HepG2 (cell line): ENCODE data around the gene SERPINA3. TPM values are rescaled to one million over a fixed set of nuclear protein-coding genes. Genes with fewer than 3 reads are reported as not detected.

Experiments
- ATAC-seq: fragments of 200-7000 bp; cut with Tn5 transposase; 3 replicates; pipeline ENCODE4 v1.9.1; 2020; ENCODE audit warnings: mild to moderate bottlenecking, moderate library complexity
- BruUV-seq: library from RNA; stranded (reverse); fragments of 400-500 nt; replicated peaks from 2 replicates; lab custom pipeline; 2021; lab: Mats Ljungman, UMichigan
- CTCF ChIA-PET: fragments of 300-600 bp; formaldehyde crosslinking; extraction: SDS; loops from one replicate; lab custom pipeline; 2021; ENCODE audit warnings: low total read pairs, inconsistent platforms, low intra/inter-chr PET ratio; lab: Yijun Ruan, JAX
- POLR2A ChIA-PET: fragments of 350-600 bp; sonication (Branson Sonifier 250); formaldehyde crosslinking; loops from one replicate; lab custom pipeline; 2020; ENCODE audit warnings: antibody characterized with exemption, inconsistent platforms; lab: Yijun Ruan, JAX
- DNase-seq: peaks from one replicate; pipeline ENCODE4 v3.0.0-alpha.2; 2015; ENCODE audit warnings: low spot score
- FAIRE-seq: peaks from 3 replicates; lab custom pipeline; 2011; peaks lifted over from hg19 to GRCh38; lab: Jason Lieb, UNC
- H2AFZ ChIP-seq: one replicate; pipeline ENCODE4 v1.6.1; 2011; ENCODE audit warnings: low read length, inconsistent platforms
- H3K27ac ChIP-seq: fragments of 300-600 bp; 3 replicates; pipeline ENCODE4 v1.8.0; 2011; ENCODE audit warnings: mixed run types, mild to moderate bottlenecking, mixed read lengths, low read length, inconsistent platforms; ENCODE audit not compliant: insufficient read depth; ENCODE audit errors: extremely low read length
- H3K27me3 ChIP-seq, 2 experiments: fragments of 200-600 bp in 1 of 2; 2 replicates in 1 of 2; 3 replicates in 1 of 2; pipeline versions ENCODE4 v1.6.0 to v1.8.0; 2011; ENCODE audit warnings: low read length in 2 of 2, mild to moderate bottlenecking in 2 of 2, moderate library complexity in 2 of 2, inconsistent platforms in 1 of 2; ENCODE audit not compliant: insufficient read depth in 2 of 2, control insufficient read depth in 1 of 2
- H3K36me3 ChIP-seq, 2 experiments: fragments of 200-600 bp in 1 of 2; replicated peaks in 1 of 2; 2 replicates in 1 of 2; 3 replicates in 1 of 2; pipeline versions ENCODE4 v1.5.1 to v1.8.0; 2011; ENCODE audit warnings: low read length in 2 of 2, inconsistent platforms in 1 of 2; ENCODE audit not compliant: insufficient read depth in 2 of 2, control insufficient read depth in 1 of 2
- H3K4me1 ChIP-seq: 2 replicates; pipeline ENCODE4 v1.5.1; 2012; ENCODE audit warnings: low read length, inconsistent platforms; ENCODE audit not compliant: insufficient read depth
- H3K4me2 ChIP-seq: 2 replicates; pipeline ENCODE4 v1.6.0; 2011; ENCODE audit warnings: low read depth, low read length, inconsistent platforms
- H3K4me3 ChIP-seq, 3 experiments: fragments of 200-600 bp in 1 of 3; sonication (generic), shearing (Covaris generic) in 1 of 3; replicated peaks in 1 of 3; 2 replicates each; pipeline ENCODE4 v1.5.1; 2011 to 2016; ENCODE audit warnings: low read length in 3 of 3, inconsistent platforms in 2 of 3, low read depth in 2 of 3, mild to moderate bottlenecking in 2 of 3, control low read depth in 1 of 3, mixed read lengths in 1 of 3; ENCODE audit not compliant: insufficient read depth in 1 of 3
- H3K79me2 ChIP-seq: one replicate; pipeline ENCODE4 v1.6.1; 2011; ENCODE audit warnings: low read length, inconsistent platforms; ENCODE audit not compliant: insufficient read depth
- H3K9ac ChIP-seq: 2 replicates; pipeline ENCODE4 v1.6.0; 2011; ENCODE audit warnings: mild to moderate bottlenecking, low read depth, low read length, inconsistent platforms; ENCODE audit not compliant: insufficient read depth
- H3K9me3 ChIP-seq: 2 replicates; pipeline ENCODE4 v1.5.1; 2012; ENCODE audit warnings: mild to moderate bottlenecking, low read length
- H4K20me1 ChIP-seq: 2 replicates; pipeline ENCODE4 v1.6.0; 2011; ENCODE audit warnings: inconsistent platforms, mild to moderate bottlenecking, low read length, moderate library complexity; ENCODE audit not compliant: insufficient read depth
- GTF3A ChIP-seq: sonication (generic); formaldehyde crosslinking; conservative IDR thresholded peaks from 2 replicates; pipeline ENCODE4 v1.4.0; 2020; ENCODE audit warnings: mild to moderate bottlenecking, missing genetic modification reagents
- POLR2A ChIP-seq, 2 experiments: IDR thresholded peaks; 2 replicates each; pipeline ENCODE4 v1.6.1; 2011; ENCODE audit warnings: low read depth in 2 of 2, low read length in 2 of 2, mild to moderate bottlenecking in 1 of 2, moderate library complexity in 1 of 2; ENCODE audit not compliant: insufficient read depth in 1 of 2
- POLR2G ChIP-seq: fragments of 200-400 bp; formaldehyde crosslinking; IDR thresholded peaks from 2 replicates; pipeline ENCODE4 v1.6.1; 2018; ENCODE audit warnings: mild to moderate bottlenecking, low read depth, low read length, moderate library complexity
- STAG1 ChIP-seq: sonication (generic); formaldehyde crosslinking; IDR thresholded peaks from 2 replicates; pipeline ENCODE4 v1.4.0; 2020; ENCODE audit warnings: missing genetic modification reagents
- ZC3H4 ChIP-seq: sonication (generic); formaldehyde crosslinking; IDR thresholded peaks from 2 replicates; pipeline ENCODE4 v1.4.0; 2020; ENCODE audit warnings: missing genetic modification reagents, borderline replicate concordance
- ZMYM3 ChIP-seq: sonication (generic); formaldehyde crosslinking; IDR thresholded peaks from 2 replicates; pipeline ENCODE4 v1.5.1; 2020; ENCODE audit warnings: mild to moderate bottlenecking, missing genetic modification reagents
- ZNF446 ChIP-seq: sonication (generic); formaldehyde crosslinking; IDR thresholded peaks from 2 replicates; pipeline ENCODE4 v1.5.0; 2020; ENCODE audit warnings: mild to moderate bottlenecking, missing genetic modification reagents
- ZNF501 ChIP-seq: sonication (generic); formaldehyde crosslinking; IDR thresholded peaks from 2 replicates; pipeline ENCODE4 v1.5.1; 2020; ENCODE audit warnings: mild to moderate bottlenecking, moderate library complexity, missing genetic modification reagents
- ZNF761 ChIP-seq: sonication (generic); formaldehyde crosslinking; conservative IDR thresholded peaks from 2 replicates; pipeline ENCODE4 v1.4.0; 2020; ENCODE audit warnings: mild to moderate bottlenecking, missing genetic modification reagents
- ZNF768 ChIP-seq: sonication (generic); formaldehyde crosslinking; IDR thresholded peaks from 2 replicates; pipeline ENCODE4 v1.4.0; 2020; ENCODE audit warnings: missing genetic modification reagents
- WGBS: methylation state at CpG from one replicate; pipeline ENCODE4 v1.1.6; 2017; ENCODE audit warnings: low lambda C conversion rate; 5-methylcytosine and 5-hydroxymethylcytosine counted together
- in situ Hi-C: cut with HindIII; loops from 2 replicates; pipeline ENCODE4 v1.10.0; 2017; ENCODE audit warnings: low pct_unique_long_range_greater_than_20kb; ENCODE audit not compliant: extremely low pct_ligation_motif_present
- intact Hi-C: fragments of 100-400 bp; cut with micrococcal nuclease; formaldehyde crosslinking; loops from one replicate; pipeline ENCODE4 v1.10.0; 2022; ENCODE audit not compliant: unreplicated experiment
- polyA plus RNA-seq, 8 experiments: library from polyadenylated mRNA; depleted of rRNA in 3 of 8; stranded (reverse) in 7 of 8; unstranded in 1 of 8; fragments of >200 nt; fragmentation: Illumina TruSeq in 4 of 8; extraction: Trizol in 4 of 8; gene quantifications; 2 replicates each; pipeline versions ENCODE4 v1.2.1 to v1.2.3, GENCODE V29; 2011 to 2016; ENCODE audit warnings: low read depth in 4 of 8, missing spikeins in 1 of 8, mixed read lengths in 1 of 8; ENCODE audit not compliant: insufficient read depth in 1 of 8
- total RNA-seq, 5 experiments: library from RNA; depleted of rRNA; stranded (reverse); fragments of >200 nt; fragmentation: Illumina TruSeq; extraction: Trizol; gene quantifications; 2 replicates each; pipeline ENCODE4 v1.2.3, GENCODE V29; 2016; ENCODE audit warnings: low read depth in 1 of 5
- TF ChIP-seq, protein P1 (sequence below): sonication (generic); formaldehyde crosslinking; IDR thresholded peaks from 2 replicates; pipeline ENCODE4 v1.8.1; 2023; ENCODE audit warnings: mild to moderate bottlenecking, inconsistent platforms, moderate library complexity, missing genetic modification reagents, borderline replicate concordance
- TF ChIP-seq, protein P2 (sequence below): sonication (generic); formaldehyde crosslinking; IDR thresholded peaks from 2 replicates; pipeline ENCODE4 v1.4.0; 2020; ENCODE audit warnings: mild to moderate bottlenecking, low read depth, missing genetic modification reagents
- TF ChIP-seq, protein P3 (sequence below): sonication (generic); formaldehyde crosslinking; IDR thresholded peaks from 2 replicates; pipeline ENCODE4 v1.4.0; 2020; ENCODE audit warnings: missing genetic modification reagents

SERPINA3 gene
- total and polyA plus RNA-seq, 2 of the 13 experiments (the other 11 are each of a cell fraction or from before 2014, with no cell fraction given) = 825 to 2,200 TPM

DNA sequence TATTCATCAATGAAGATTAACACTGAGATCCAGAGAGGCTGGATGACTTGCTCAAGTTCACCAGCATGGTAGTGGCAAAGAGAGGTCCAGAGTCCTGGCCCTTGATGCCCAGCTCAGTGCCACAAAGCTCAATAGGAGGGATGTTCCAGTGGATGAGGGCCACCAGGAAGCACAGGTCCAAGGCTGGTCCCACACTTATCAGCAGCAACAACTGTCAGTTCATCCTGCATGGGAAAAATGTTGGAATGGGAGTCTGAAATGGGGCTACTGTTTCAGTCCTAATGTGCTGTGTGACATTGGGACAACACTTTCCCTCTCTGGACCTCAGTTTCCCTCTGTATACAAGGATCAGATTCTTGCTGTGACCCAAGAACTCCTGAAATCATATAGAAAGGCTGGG is 19.7 kb upstream of the SERPINA3 start:
- CTCF ChIA-PET = no interaction called here
- Histone ChIP-seq H3K36me3 (peaks cover 25 to 52% of the 10 kb centered on the region in 2 experiments), H3K27ac (peak overlapping the region; percentile 86), H3K79me2 (peaks cover 41% of the 10 kb centered on the region), H3K9me3 (no peaks in the 10 kb centered on the region), H2AFZ (no peak overlapping the region), H3K4me1 (peaks cover 73% of the 10 kb centered on the region), H3K27me3 (no peaks in the 10 kb centered on the region), H4K20me1 (no peaks in the 10 kb centered on the region), H3K4me3 (no peak overlapping the region), H3K9ac (no peak overlapping the region), H3K4me2 (no peak overlapping the region)
- POLR2A ChIA-PET = interaction anchor here (1.7 to 15.7 kb wide), 6 partner anchors 9 to 43 kb away, joined by 8 to 638 read pairs (median 54); partner anchors contain the start of genes SERPINA3, SERPINA4 and SERPINA5
- no peak for FAIRE-seq
- no peak for ATAC-seq
- in situ Hi-C loops (no loop called here), intact Hi-C loops (no loop called here)
- TF ChIP-seq ZNF768 = peak; percentile 85
- TF ChIP-seq POLR2A (IDR thresholded peaks at IDR 0.05; ENCODE audit: insufficient read depth in 1 of 2, low read depth in 2 of 2, low read length in 2 of 2) = peak in 1 of 2 experiments; percentile 35; a peak in 1 of 4 replicates
- TF ChIP-seq ZNF501 (CRISPR knock-in tag) = no peak
- TF ChIP-seq ZMYM3 (CRISPR knock-in tag) = 0 out of 2 replicates have a peak, but pooled peaks have one; percentile 35
- BruUV-seq = TSS peak; percentile 54
- DNase-seq = no peak

DNA sequence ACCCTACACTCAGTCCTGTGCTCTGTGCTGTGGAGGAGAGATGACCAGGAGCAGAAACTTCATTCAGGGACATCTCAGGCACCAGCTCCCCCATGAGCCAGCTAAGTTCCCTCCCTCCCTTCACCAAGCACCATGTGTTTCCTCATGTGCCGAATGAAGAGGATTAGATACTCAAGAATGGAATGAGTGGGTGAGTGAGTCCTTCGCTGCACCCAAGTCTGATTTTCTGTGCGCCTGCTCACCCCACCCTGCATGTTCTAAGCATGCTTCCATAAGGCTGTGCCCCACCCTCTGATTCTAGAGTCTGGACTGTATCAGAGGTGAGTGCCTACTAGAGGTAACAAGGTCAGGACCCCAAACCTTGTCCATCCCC is 18.8 kb upstream of the SERPINA3 start:
- H3K79me2 ChIP-seq = peaks cover 43% of the 10 kb centered on the region
- TSS peak; percentile 14 for BruUV-seq
- H3K4me1 ChIP-seq = peaks cover 73% of the 10 kb centered on the region
- peak overlapping the region; percentile 62 for H3K4me2 ChIP-seq
- in situ Hi-C loops (no loop called here), intact Hi-C loops (loop anchor here (1.0 kb wide), 1 partner anchor 11 kb away; no protein-coding TSS in a partner anchor)
- peaks cover 19 to 43% of the 10 kb centered on the region in 2 experiments for H3K36me3 ChIP-seq
- H3K27me3 ChIP-seq = no peaks in the 10 kb centered on the region
- no peaks in the 10 kb centered on the region for H3K9me3 ChIP-seq
- POLR2A ChIA-PET = interaction anchor here (1.0 to 15.7 kb wide), 14 partner anchors 10 to 206 kb away, joined by 3 to 638 read pairs (median 8); partner anchors contain the start of genes SERPINA1, SERPINA3, SERPINA4 and SERPINA5
- CTCF ChIA-PET = no interaction called here
- peak overlapping the region; percentile 86 for H3K27ac ChIP-seq
- no peaks in the 10 kb centered on the region for H4K20me1 ChIP-seq
- no peak for DNase-seq
- 78% methylated on average over 3 of the region's 3 CpGs for WGBS
- no peak overlapping the region for H2AFZ ChIP-seq
- H3K9ac ChIP-seq = peak overlapping the region; percentile 57
- peak; percentile 32 for FAIRE-seq
- ATAC-seq = peak; percentile 2; the same call in 2 of the 3 replicates
- H3K4me3 ChIP-seq = peak overlapping the region in 1 of 3 experiments; percentile 42; a peak in 1 of 6 replicates
- TF ChIP-seq GTF3A (no peak), POLR2G (peak; percentile 33; the same call in 1 of the 2 replicates), ZNF446 (CRISPR knock-in tag) (0 out of 2 replicates have a peak, but pooled peaks have one; percentile 22), STAG1 (CRISPR knock-in tag) (no peak), ZNF761 (0 out of 2 replicates have a peak, but pooled peaks have one; percentile 6), ZC3H4 (CRISPR knock-in tag) (peak; percentile 44; the same call in 1 of the 2 replicates)
- TF ChIP-seq, protein P1, sequence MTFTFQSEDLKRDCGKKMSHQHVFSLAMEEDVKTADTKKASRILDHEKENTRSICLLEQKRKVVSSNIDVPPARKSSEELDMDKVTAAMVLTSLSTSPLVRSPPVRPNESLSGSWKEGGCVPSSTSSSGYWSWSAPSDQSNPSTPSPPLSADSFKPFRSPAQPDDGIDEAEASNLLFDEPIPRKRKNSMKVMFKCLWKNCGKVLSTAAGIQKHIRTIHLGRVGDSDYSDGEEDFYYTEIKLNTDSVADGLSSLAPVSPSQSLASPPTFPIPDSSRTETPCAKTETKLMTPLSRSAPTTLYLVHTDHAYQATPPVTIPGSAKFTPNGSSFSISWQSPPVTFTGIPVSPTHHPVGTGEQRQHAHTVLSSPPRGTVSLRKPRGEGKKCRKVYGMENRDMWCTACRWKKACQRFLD (CRISPR knock-in tag) = no peak
- TF ChIP-seq, protein P2, sequence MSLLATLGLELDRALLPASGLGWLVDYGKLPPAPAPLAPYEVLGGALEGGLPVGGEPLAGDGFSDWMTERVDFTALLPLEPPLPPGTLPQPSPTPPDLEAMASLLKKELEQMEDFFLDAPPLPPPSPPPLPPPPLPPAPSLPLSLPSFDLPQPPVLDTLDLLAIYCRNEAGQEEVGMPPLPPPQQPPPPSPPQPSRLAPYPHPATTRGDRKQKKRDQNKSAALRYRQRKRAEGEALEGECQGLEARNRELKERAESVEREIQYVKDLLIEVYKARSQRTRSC = no peak
- TF ChIP-seq, protein P3, sequence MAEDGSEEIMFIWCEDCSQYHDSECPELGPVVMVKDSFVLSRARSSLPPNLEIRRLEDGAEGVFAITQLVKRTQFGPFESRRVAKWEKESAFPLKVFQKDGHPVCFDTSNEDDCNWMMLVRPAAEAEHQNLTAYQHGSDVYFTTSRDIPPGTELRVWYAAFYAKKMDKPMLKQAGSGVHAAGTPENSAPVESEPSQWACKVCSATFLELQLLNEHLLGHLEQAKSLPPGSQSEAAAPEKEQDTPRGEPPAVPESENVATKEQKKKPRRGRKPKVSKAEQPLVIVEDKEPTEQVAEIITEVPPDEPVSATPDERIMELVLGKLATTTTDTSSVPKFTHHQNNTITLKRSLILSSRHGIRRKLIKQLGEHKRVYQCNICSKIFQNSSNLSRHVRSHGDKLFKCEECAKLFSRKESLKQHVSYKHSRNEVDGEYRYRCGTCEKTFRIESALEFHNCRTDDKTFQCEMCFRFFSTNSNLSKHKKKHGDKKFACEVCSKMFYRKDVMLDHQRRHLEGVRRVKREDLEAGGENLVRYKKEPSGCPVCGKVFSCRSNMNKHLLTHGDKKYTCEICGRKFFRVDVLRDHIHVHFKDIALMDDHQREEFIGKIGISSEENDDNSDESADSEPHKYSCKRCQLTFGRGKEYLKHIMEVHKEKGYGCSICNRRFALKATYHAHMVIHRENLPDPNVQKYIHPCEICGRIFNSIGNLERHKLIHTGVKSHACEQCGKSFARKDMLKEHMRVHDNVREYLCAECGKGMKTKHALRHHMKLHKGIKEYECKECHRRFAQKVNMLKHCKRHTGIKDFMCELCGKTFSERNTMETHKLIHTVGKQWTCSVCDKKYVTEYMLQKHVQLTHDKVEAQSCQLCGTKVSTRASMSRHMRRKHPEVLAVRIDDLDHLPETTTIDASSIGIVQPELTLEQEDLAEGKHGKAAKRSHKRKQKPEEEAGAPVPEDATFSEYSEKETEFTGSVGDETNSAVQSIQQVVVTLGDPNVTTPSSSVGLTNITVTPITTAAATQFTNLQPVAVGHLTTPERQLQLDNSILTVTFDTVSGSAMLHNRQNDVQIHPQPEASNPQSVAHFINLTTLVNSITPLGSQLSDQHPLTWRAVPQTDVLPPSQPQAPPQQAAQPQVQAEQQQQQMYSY (CRISPR knock-in tag) = no peak
